ENCODE data around the gene SCN5A.

GRCh38 chr3:38551026-38551832 lies 98.3 kb downstream of the SCN5A start:
- TF ChIP-seq EZH2 (IDR thresholded peaks at IDR 0.05; ENCODE audit: borderline replicate concordance) (no peak), CTCF (IDR thresholded peaks at IDR 0.05; ENCODE audit: poor library complexity) (no peak)

Measured in hepatocyte (in vitro differentiated cells).